Measurements from ENCODE around the gene DENND5B.
"Not testable (repeated sequence)": the region's sequence is repeated elsewhere in the genome, so short reads cannot be mapped to it uniquely, and the experiment has no call there.

DENND5B gene

GRCh38 chr12:31508436-31509150 is 82.3 kb downstream of the DENND5B start:
- no peak for DNase-seq (ENCODE audit: extremely low read depth in 1 of 2, low read depth in 1 of 2)

GRCh38 chr12:31507966-31508365 is 83.0 kb downstream of the DENND5B start:
- no peak for DNase-seq (ENCODE audit: extremely low read depth in 1 of 2, low read depth in 1 of 2)

- no peak for DNase-seq (ENCODE audit: extremely low read depth in 1 of 2, low read depth in 1 of 2)
Measured at GRCh38 chr12:31506515-31507306, 84.2 kb downstream of the DENND5B start.

GRCh38 chr12:31504625-31505222 is 86.2 kb downstream of the DENND5B start:
- no peak for DNase-seq (ENCODE audit: extremely low read depth in 1 of 2, low read depth in 1 of 2)

GRCh38 chr12:31501014-31501413 is 89.9 kb downstream of the DENND5B start:
- DNase-seq (ENCODE audit: extremely low read depth in 1 of 2, low read depth in 1 of 2): not testable (repeated sequence)

GRCh38 chr12:31499567-31499966 is 91.4 kb downstream of the DENND5B start:
- no peak for DNase-seq (ENCODE audit: extremely low read depth in 1 of 2, low read depth in 1 of 2)

- DNase-seq (ENCODE audit: extremely low read depth in 1 of 2, low read depth in 1 of 2): no peak
Measured at GRCh38 chr12:31498424-31498823, 92.5 kb downstream of the DENND5B start.

GRCh38 chr12:31496257-31496656 is 94.7 kb downstream of the DENND5B start:
- no peak for DNase-seq (ENCODE audit: extremely low read depth in 1 of 2, low read depth in 1 of 2)

GRCh38 chr12:31494455-31494854 is 96.5 kb downstream of the DENND5B start:
- no peak for DNase-seq (ENCODE audit: extremely low read depth in 1 of 2, low read depth in 1 of 2)

- no peak for DNase-seq (ENCODE audit: extremely low read depth in 1 of 2, low read depth in 1 of 2)
Measured at GRCh38 chr12:31492599-31493196, 98.2 kb downstream of the DENND5B start.

- no peak for DNase-seq (ENCODE audit: extremely low read depth in 1 of 2, low read depth in 1 of 2)
Measured at GRCh38 chr12:31491841-31492598, 98.9 kb downstream of the DENND5B start.

GRCh38 chr12:31491241-31491794 is 99.6 kb downstream of the DENND5B start:
- no peak for DNase-seq (ENCODE audit: extremely low read depth in 1 of 2, low read depth in 1 of 2)

- DNase-seq (ENCODE audit: extremely low read depth in 1 of 2, low read depth in 1 of 2): no peak
Measured at GRCh38 chr12:31488737-31489338, 102.1 kb downstream of the DENND5B start.

- no peak for DNase-seq (ENCODE audit: extremely low read depth in 1 of 2, low read depth in 1 of 2)
Measured at GRCh38 chr12:31485571-31485970, 105.4 kb downstream of the DENND5B start.

GRCh38 chr12:31482816-31483215 is 108.1 kb downstream of the DENND5B start:
- no peak for DNase-seq (ENCODE audit: extremely low read depth in 1 of 2, low read depth in 1 of 2)

- DNase-seq (ENCODE audit: extremely low read depth in 1 of 2, low read depth in 1 of 2): no peak
Measured at GRCh38 chr12:31481415-31481814, 109.5 kb downstream of the DENND5B start.

- DNase-seq (ENCODE audit: extremely low read depth in 1 of 2, low read depth in 1 of 2): no peak
Measured at GRCh38 chr12:31479516-31480210, 111.3 kb downstream of the DENND5B start.

GRCh38 chr12:31478898-31479297 is 112.0 kb downstream of the DENND5B start:
- DNase-seq (ENCODE audit: extremely low read depth in 1 of 2, low read depth in 1 of 2): no peak

GRCh38 chr12:31478425-31478824 is 112.5 kb downstream of the DENND5B start:
- DNase-seq (ENCODE audit: extremely low read depth in 1 of 2, low read depth in 1 of 2): no peak
